ENCODE data around the gene KHDC4.

Gene KHDC4

DNA sequence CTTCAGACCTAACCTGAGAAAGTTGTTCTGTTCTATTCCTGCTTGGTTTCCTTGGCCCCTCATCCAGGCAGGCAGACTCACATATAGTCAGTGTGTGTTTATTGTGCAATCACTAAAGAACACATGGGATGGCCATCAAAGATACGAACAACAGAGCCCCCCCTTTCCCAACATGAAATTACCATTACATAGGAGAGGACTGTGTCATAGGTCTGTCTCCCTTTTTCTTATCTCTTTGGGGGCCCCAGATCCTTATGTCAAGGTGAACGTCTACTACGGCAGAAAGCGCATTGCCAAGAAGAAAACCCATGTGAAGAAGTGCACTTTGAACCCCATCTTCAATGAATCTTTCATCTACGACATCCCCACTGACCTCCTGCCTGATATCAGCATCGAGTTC is 53.3 kb downstream of the KHDC4 start:
- TF ChIP-seq, protein P1, sequence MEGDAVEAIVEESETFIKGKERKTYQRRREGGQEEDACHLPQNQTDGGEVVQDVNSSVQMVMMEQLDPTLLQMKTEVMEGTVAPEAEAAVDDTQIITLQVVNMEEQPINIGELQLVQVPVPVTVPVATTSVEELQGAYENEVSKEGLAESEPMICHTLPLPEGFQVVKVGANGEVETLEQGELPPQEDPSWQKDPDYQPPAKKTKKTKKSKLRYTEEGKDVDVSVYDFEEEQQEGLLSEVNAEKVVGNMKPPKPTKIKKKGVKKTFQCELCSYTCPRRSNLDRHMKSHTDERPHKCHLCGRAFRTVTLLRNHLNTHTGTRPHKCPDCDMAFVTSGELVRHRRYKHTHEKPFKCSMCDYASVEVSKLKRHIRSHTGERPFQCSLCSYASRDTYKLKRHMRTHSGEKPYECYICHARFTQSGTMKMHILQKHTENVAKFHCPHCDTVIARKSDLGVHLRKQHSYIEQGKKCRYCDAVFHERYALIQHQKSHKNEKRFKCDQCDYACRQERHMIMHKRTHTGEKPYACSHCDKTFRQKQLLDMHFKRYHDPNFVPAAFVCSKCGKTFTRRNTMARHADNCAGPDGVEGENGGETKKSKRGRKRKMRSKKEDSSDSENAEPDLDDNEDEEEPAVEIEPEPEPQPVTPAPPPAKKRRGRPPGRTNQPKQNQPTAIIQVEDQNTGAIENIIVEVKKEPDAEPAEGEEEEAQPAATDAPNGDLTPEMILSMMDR (IDR thresholded peaks at IDR 0.05; ENCODE audit: low read depth, low read length), result no peak
- peaks cover 27% of the 10 kb centered on the region for H3K36me3 ChIP-seq

DNA sequence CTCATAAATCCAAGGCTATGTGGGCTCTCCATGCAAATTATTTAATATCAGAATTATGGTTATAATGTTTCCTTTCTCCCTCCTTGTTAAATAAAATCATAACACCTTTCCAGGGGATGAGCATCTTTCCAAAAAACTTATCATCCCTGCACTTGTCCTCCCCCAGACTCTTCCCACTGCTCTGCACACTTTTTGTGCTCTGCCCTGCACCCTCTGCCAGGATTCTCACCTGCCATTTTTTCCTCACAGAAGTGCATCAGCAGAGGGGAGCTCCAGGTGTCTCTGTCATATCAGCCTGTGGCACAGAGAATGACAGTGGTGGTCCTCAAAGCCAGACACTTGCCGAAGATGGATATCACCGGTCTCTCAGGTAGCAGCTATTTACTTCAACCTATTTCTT is 54.0 kb downstream of the KHDC4 start:
- Histone ChIP-seq H3K27me3 (ENCODE audit: insufficient read depth, low read depth, severe bottlenecking) (no peaks in the 10 kb centered on the region), H3K36me3 (peaks cover 27% of the 10 kb centered on the region), H3K9me3 (ENCODE audit: severe bottlenecking) (no peaks in the 10 kb centered on the region), H3K4me3 (ENCODE audit: low read depth, low read length) (no peak overlapping the region), H3K27ac (no peak overlapping the region)
- no peak for DNase-seq
- TF ChIP-seq, protein P1 (IDR thresholded peaks at IDR 0.05; ENCODE audit: low read depth, low read length), result no peak

More for the DNA sequence above, 53.3 kb downstream of the KHDC4 start:
- Histone ChIP-seq H3K9me3 (ENCODE audit: severe bottlenecking) (no peaks in the 10 kb centered on the region), H3K27ac (no peak overlapping the region), H3K4me3 (ENCODE audit: low read depth, low read length) (no peak overlapping the region), H3K27me3 (ENCODE audit: insufficient read depth, low read depth, severe bottlenecking) (no peaks in the 10 kb centered on the region)
- no peak for DNase-seq

DNA sequence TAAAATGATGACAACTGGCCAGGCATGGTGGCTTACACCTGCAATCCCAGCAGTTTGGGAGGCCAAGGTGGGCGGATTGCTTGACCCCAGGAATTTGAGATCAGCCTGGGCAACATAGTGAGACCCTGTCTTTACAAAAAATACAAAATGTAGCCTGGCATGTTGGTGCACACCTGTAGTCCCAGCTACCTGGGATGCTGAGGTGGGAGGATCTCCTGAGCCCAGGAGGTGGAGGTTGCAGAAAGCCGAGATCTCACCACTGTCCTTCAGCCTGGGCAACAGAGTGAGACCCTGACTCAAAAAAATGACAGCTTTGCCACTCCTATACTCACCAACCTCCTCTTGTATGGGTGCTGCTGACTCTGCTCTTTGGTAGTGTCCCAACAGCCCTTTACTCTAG is 56.3 kb downstream of the KHDC4 start:
- Histone ChIP-seq H3K9me3 (ENCODE audit: severe bottlenecking) (no peaks in the 10 kb centered on the region), H3K27ac (no peak overlapping the region), H3K4me3 (ENCODE audit: low read depth, low read length) (no peak overlapping the region), H3K36me3 (peaks cover 30% of the 10 kb centered on the region), H3K27me3 (ENCODE audit: insufficient read depth, low read depth, severe bottlenecking) (no peaks in the 10 kb centered on the region)
- TF ChIP-seq, protein P1 (IDR thresholded peaks at IDR 0.05; ENCODE audit: low read depth, low read length), result no peak
- DNase-seq, result no peak

DNA sequence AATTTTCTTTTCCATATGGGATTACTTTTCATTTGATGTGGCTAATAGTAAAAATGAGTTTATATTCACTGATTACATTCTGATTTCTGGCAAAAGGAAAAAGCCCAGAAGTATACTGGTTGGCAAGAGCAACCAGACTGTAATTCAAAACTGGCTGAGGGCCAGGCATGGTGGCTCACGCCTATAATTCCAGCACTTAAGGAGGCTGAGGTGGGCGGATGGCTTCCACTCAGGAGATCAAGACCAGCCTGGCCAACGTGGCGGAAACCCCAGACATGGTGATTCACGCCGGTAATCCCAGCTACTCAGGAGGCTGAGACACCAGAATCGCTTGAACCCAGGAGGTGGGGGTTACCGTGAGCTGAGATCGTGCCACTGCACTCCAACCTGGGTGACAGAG is 60.4 kb downstream of the KHDC4 start:
- no peak overlapping the region for H3K4me3 ChIP-seq (ENCODE audit: low read depth, low read length)
- no peak overlapping the region for H3K27ac ChIP-seq
- DNase-seq, result no peak
- H3K9me3 ChIP-seq (ENCODE audit: severe bottlenecking), result no peaks in the 10 kb centered on the region
- H3K27me3 ChIP-seq (ENCODE audit: insufficient read depth, low read depth, severe bottlenecking), result no peaks in the 10 kb centered on the region
- TF ChIP-seq, protein P1 (IDR thresholded peaks at IDR 0.05; ENCODE audit: low read depth, low read length), result no peak
- H3K36me3 ChIP-seq, result peaks cover 30% of the 10 kb centered on the region

DNA sequence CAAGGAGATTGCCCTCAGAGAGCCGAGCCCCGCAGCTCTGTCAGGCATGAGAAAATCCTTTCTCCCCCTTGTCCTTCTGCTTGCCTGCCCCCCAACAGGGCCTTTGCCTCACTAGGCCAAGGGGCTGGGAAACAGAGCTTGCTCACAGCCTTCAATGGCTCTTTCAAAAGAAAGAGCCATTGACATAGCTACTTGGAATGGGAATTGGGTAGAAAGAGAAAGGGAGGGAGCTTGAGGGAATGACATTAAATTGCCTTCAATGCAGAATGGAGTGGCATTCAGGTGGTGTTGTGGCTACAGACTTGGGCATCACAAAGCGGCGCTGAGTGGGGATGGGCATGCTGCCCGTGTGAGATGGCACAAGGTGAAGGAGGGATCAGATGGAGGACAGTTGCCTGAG is 61.7 kb downstream of the KHDC4 start:
- Histone ChIP-seq H3K36me3 (peaks cover 43% of the 10 kb centered on the region), H3K27me3 (ENCODE audit: insufficient read depth, low read depth, severe bottlenecking) (no peaks in the 10 kb centered on the region), H3K4me3 (ENCODE audit: low read depth, low read length) (no peak overlapping the region), H3K27ac (no peak overlapping the region), H3K9me3 (ENCODE audit: severe bottlenecking) (no peaks in the 10 kb centered on the region)
- TF ChIP-seq, protein P1 (IDR thresholded peaks at IDR 0.05; ENCODE audit: low read depth, low read length), result no peak
- DNase-seq, result no peak

DNA sequence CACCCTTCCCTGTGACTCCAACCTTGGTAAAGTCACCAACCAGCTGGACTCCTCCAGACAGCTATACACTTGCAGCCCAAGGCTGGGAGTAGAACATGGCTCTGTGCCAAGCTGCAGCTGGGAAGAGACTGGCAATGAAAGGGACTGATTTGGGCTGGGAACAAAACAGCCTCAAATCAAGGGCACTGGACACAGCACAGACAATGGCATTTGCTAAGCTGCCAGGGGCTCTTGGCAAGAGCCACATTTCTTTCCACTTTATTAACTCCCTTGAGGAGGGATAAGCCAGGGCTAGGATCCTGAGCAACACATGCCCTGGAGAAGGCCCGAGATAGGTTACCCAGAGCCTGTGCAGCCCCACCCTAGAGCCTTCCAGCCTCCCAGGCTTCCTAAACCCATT is 62.8 kb downstream of the KHDC4 start:
- Histone ChIP-seq H3K36me3 (peaks cover 48% of the 10 kb centered on the region), H3K27ac (no peak overlapping the region), H3K27me3 (ENCODE audit: insufficient read depth, low read depth, severe bottlenecking) (no peaks in the 10 kb centered on the region), H3K9me3 (ENCODE audit: severe bottlenecking) (no peaks in the 10 kb centered on the region), H3K4me3 (ENCODE audit: low read depth, low read length) (no peak overlapping the region)
- DNase-seq, result no peak
- TF ChIP-seq, protein P1 (IDR thresholded peaks at IDR 0.05; ENCODE audit: low read depth, low read length), result no peak

All from WERI-Rb-1 (cell line).